Effector CD4-positive, alpha-beta T cell (primary cell): ENCODE measurements around the gene TBC1D28. TPM values are rescaled to one million over a fixed set of nuclear protein-coding genes. Genes with fewer than 3 reads are reported as not detected.
"Not testable (repeated sequence)": the region's sequence is repeated elsewhere in the genome, so short reads cannot be mapped to it uniquely, and the experiment has no call there.

ENCODE experiments used
- DNase-seq: peaks from one replicate; pipeline ENCODE4 v3.0.0-alpha.2; 2020
- total RNA-seq: gene quantifications from one replicate; lab custom pipeline; 2026; lab: John Stamatoyannopoulos, UW

TBC1D28 gene
- total RNA-seq: not detected

GRCh38 chr17:18644291-18644690 is at the start of gene TBC1D28:
Gene TBC1D28 (minus strand): TSS chr17:18644391. CDS start chr17:18641352, 3,039 bp downstream.
- not testable (repeated sequence) for DNase-seq

GRCh38 chr17:18682668-18683067 is 38.5 kb upstream of the TBC1D28 start:
- DNase-seq: not testable (repeated sequence)

- peak; percentile 71 for DNase-seq
Measured at GRCh38 chr17:18681767-18682571, 37.8 kb upstream of the TBC1D28 start, which contains the start of gene FOXO3B. Gene FOXO3B (minus strand): TSS chr17:18682314. CDS start chr17:18681651, 663 bp downstream.

- DNase-seq: not testable (repeated sequence)
Measured at GRCh38 chr17:18677381-18677780, 33.2 kb upstream of the TBC1D28 start.

GRCh38 chr17:18676928-18677327 is 32.7 kb upstream of the TBC1D28 start:
- DNase-seq: not testable (repeated sequence)

GRCh38 chr17:18672395-18673227 is 28.4 kb upstream of the TBC1D28 start:
- DNase-seq: not testable (repeated sequence)

- not testable (repeated sequence) for DNase-seq
Measured at GRCh38 chr17:18668625-18669024, 24.4 kb upstream of the TBC1D28 start.

GRCh38 chr17:18667535-18667934 is 23.3 kb upstream of the TBC1D28 start:
- not testable (repeated sequence) for DNase-seq

- DNase-seq: not testable (repeated sequence)
Measured at GRCh38 chr17:18666326-18666725, 22.1 kb upstream of the TBC1D28 start.

- DNase-seq: not testable (repeated sequence)
Measured at GRCh38 chr17:18661924-18662624, 17.9 kb upstream of the TBC1D28 start.

- DNase-seq: not testable (repeated sequence)
Measured at GRCh38 chr17:18650094-18650493, 5.9 kb upstream of the TBC1D28 start.

- not testable (repeated sequence) for DNase-seq
Measured at GRCh38 chr17:18643124-18643523, 1.1 kb downstream of the TBC1D28 start.

GRCh38 chr17:18638357-18638756 is 5.8 kb downstream of the TBC1D28 start:
- DNase-seq: not testable (repeated sequence)

- not testable (repeated sequence) for DNase-seq
Measured at GRCh38 chr17:18636237-18636636, 8.0 kb downstream of the TBC1D28 start.

GRCh38 chr17:18635773-18636172 is 8.4 kb downstream of the TBC1D28 start:
- not testable (repeated sequence) for DNase-seq

- not testable (repeated sequence) for DNase-seq
Measured at GRCh38 chr17:18634550-18635263, 9.5 kb downstream of the TBC1D28 start.

GRCh38 chr17:18626152-18626870 is 17.9 kb downstream of the TBC1D28 start:
- no peak for DNase-seq

- DNase-seq: peak; percentile 89
Measured at GRCh38 chr17:18625509-18626104, 18.6 kb downstream of the TBC1D28 start.

GRCh38 chr17:18624862-18625501 is 19.2 kb downstream of the TBC1D28 start:
- DNase-seq: not testable (repeated sequence)

- not testable (repeated sequence) for DNase-seq
Measured at GRCh38 chr17:18617613-18618012, 26.6 kb downstream of the TBC1D28 start.
